ENCODE measurements around the gene CRYBA2.

Gene CRYBA2

GRCh38 chr2:219024059-219024458 lies 30.8 kb upstream of the CRYBA2 start:
- in situ Hi-C loops (cut with HindIII; ENCODE audit: low sequenced_read_pairs): no loop called here

GRCh38 chr2:219023045-219023605 lies 29.9 kb upstream of the CRYBA2 start:
- in situ Hi-C loops (cut with HindIII; ENCODE audit: low sequenced_read_pairs): no loop called here

GRCh38 chr2:219022616-219023015 lies 29.4 kb upstream of the CRYBA2 start:
- in situ Hi-C loops (cut with HindIII; ENCODE audit: low sequenced_read_pairs): no loop called here

GRCh38 chr2:219022041-219022440 lies 28.8 kb upstream of the CRYBA2 start:
- in situ Hi-C loops (cut with HindIII; ENCODE audit: low sequenced_read_pairs): no loop called here

- in situ Hi-C loops (cut with HindIII; ENCODE audit: low sequenced_read_pairs): no loop called here
Measured at GRCh38 chr2:219021591-219021990, 28.4 kb upstream of the CRYBA2 start.

GRCh38 chr2:219020604-219021365 lies 27.6 kb upstream of the CRYBA2 start:
- in situ Hi-C loops (cut with HindIII; ENCODE audit: low sequenced_read_pairs): no loop called here

GRCh38 chr2:219019436-219019835 lies 26.2 kb upstream of the CRYBA2 start:
- in situ Hi-C loops (cut with HindIII; ENCODE audit: low sequenced_read_pairs): no loop called here

- in situ Hi-C loops (cut with HindIII; ENCODE audit: low sequenced_read_pairs): no loop called here
Measured at GRCh38 chr2:219018726-219019125, 25.5 kb upstream of the CRYBA2 start.

GRCh38 chr2:219018286-219018685 lies 25.1 kb upstream of the CRYBA2 start:
- in situ Hi-C loops (cut with HindIII; ENCODE audit: low sequenced_read_pairs): no loop called here

- in situ Hi-C loops (cut with HindIII; ENCODE audit: low sequenced_read_pairs): no loop called here
Measured at GRCh38 chr2:219017201-219017931, 24.1 kb upstream of the CRYBA2 start.

GRCh38 chr2:219016721-219017120 lies 23.5 kb upstream of the CRYBA2 start:
- in situ Hi-C loops (cut with HindIII; ENCODE audit: low sequenced_read_pairs): no loop called here

GRCh38 chr2:219010873-219011272 lies 17.7 kb upstream of the CRYBA2 start:
- in situ Hi-C loops (cut with HindIII; ENCODE audit: low sequenced_read_pairs): loop anchor here (5.0 kb wide), 1 partner anchor 41 kb away; no protein-coding TSS in a partner anchor

GRCh38 chr2:219010162-219010756 lies 17.0 kb upstream of the CRYBA2 start:
- in situ Hi-C loops (cut with HindIII; ENCODE audit: low sequenced_read_pairs): loop anchor here (5.0 kb wide), 1 partner anchor 42 kb away; no protein-coding TSS in a partner anchor

- in situ Hi-C loops (cut with HindIII; ENCODE audit: low sequenced_read_pairs): no loop called here
Measured at GRCh38 chr2:219009294-219009693, 16.1 kb upstream of the CRYBA2 start.

GRCh38 chr2:219003979-219004378 lies 10.8 kb upstream of the CRYBA2 start:
- in situ Hi-C loops (cut with HindIII; ENCODE audit: low sequenced_read_pairs): no loop called here

GRCh38 chr2:219003267-219003634 lies 10.0 kb upstream of the CRYBA2 start:
- in situ Hi-C loops (cut with HindIII; ENCODE audit: low sequenced_read_pairs): no loop called here

GRCh38 chr2:219002395-219003266 lies 9.4 kb upstream of the CRYBA2 start:
- in situ Hi-C loops (cut with HindIII; ENCODE audit: low sequenced_read_pairs): no loop called here

- in situ Hi-C loops (cut with HindIII; ENCODE audit: low sequenced_read_pairs): no loop called here
Measured at GRCh38 chr2:219001577-219002394, 8.6 kb upstream of the CRYBA2 start.

GRCh38 chr2:219001100-219001576 lies 7.9 kb upstream of the CRYBA2 start:
- in situ Hi-C loops (cut with HindIII; ENCODE audit: low sequenced_read_pairs): no loop called here

GRCh38 chr2:219000569-219000960 lies 7.3 kb upstream of the CRYBA2 start:
- in situ Hi-C loops (cut with HindIII; ENCODE audit: low sequenced_read_pairs): no loop called here
